ENCODE results near the gene GDF10.
A peak's percentile ranks its signal among the peaks of the same experiment; 100 is the strongest.

GDF10 gene

DNA sequence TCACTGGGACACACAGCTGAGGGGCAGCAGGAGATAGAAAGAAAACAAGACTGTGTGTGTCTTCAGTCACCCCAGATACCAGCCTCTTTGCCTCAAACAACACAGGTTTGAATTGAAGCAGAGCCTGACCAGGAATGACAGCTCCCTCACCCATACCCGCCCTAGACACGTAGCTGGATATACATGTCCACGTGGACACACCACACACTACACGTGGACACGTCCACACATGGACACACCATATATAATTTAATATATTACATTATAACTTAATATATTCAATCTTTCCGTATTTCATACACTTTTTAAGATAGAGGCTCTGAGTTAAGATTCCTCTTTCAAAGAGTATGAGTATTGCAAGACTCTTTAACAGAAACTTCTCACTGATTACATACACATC, 33.5 kb downstream of the GDF10 start:
- no peak for DNase-seq (ENCODE audit: low read depth, low spot score)

DNA sequence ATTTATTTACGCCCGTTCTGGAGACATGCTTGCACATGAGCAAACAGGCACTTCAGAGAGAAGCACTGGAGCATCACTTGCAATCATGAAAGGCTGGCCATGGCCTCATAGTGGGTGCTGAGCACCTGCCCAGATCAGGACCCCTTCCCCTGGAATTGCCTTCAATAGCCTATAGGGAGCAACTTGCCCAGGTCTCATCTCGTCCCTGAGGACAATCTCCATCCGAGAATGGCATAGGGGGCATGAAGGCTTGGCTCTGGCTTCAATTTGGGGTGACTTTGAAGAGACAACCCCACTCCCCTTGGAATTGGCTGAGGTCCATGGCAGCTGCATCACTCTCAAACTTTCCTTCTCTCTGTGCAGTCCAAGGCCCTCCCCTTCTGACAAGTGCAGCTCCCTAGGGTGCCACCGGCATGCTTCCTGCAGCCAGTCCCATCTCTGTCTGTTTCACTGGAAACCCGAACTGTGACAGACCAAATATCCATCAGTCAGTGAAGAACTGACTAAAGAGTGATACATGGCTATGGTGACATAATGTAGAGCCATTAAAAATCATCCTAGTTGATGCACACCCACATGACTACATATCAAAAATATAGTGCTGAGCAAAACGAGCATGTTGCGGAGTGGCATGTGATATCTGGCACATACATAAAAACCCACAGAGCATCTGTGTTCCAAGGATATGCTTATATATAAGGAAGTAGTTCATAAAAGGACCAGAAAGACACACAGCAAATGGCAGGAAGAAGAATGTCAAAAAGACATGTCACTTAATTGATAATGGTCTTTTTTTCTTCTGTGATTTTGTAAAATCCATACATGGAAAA, 34.7 kb downstream of the GDF10 start:
- DNase-seq (ENCODE audit: low read depth, low spot score): no peak

DNA sequence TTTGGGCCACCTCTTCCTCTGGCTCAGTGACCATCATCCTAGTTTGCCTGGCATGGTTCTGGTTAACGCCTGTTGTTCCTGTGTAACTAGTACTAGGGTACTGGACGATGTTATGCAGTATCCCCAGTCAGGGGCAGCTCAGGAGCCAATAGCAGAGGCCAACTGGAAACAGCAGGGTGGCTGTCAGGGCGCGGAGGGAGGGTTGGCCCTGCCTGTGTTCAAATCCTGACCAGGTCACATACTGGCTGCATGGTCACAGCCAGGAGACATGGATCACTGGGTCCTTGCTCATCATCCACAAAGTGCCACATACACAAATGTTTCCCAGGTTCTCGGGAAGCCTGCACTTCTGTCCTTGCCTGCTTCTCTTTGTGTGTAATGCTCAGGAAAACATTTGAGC, 35.9 kb downstream of the GDF10 start:
- no peak for DNase-seq (ENCODE audit: low read depth, low spot score)

DNA sequence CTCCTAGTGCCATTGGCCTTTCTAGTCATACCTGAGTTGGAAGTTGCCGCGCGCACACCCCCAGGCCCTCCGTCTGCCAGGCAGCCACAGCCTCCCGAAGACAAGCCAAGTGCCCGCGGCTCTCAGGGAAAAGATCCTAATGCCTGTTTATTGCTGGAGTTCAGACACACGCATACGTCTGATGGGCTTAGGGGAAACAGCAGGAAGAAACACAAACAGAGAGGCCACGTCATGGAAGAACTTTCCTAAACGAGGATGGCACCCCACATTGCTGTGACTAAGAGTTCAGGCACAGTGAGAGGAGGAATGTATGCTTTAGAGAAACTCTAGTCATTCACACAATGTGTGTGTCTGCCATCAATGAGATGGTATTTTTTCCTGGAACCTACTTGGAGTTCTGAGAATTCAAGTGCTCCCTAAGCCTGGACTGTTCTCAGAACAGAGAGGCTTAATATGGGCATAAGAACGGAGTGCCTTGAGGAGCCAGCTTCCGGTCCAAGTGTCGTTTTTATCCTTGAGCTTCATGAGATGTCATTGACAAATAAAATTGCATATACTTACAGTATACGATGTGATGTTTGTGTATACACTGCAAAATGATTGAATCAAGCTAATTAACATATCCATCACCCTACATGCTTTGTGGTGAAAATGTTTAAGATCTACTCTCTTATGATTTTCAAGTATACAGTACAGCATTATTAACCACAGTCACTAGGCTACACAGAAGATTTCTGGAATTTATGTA, 36.6 kb downstream of the GDF10 start:
- DNase-seq (ENCODE audit: low read depth, low spot score): peak; percentile 66

DNA sequence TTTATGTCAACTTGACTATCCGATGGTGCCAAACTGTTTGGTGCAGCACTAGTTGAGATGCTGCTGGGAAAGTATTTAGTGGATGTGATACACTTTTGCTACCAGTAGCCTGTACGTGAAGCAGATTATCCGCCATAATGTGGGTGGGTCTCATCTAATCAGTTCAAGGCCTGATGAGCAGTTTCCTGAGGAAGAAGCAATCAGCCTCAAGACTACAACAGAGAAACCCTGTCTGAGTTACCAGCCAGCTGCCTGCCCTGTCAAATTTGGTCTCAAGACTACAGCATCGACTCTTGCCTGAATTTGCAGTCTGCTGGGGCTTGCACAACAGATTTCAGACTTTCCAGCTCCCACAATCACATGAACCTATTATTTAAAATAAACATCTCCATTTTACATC, 37.3 kb downstream of the GDF10 start:
- DNase-seq (ENCODE audit: low read depth, low spot score): no peak

DNA sequence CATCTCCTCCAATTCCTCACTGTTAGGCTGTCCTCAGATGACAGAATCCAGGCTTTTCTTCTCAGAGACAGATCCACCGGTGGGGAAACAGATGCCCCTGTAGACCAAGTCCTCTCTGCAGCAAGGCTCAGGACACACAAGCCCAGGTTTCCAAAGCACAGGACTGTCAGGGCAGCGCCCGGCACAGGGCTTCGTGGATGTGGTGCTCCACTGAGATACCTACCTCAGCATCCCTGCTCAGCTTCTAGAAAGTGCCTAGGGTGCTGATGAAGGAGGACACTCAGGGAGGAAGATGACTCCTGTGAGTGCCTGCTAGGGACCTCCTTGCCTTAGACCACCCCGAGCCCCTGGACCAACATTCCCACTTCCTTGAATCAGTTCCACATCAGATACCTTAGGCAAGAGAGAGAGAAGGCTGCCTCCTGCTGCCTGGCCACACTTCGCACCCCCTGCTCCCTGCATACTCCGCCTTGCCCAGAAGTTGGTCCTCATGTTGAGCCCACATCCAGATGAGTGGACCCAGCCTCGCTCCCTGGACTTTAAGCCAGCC, 39.3 kb downstream of the GDF10 start:
- no peak for DNase-seq (ENCODE audit: low read depth, low spot score)

DNA sequence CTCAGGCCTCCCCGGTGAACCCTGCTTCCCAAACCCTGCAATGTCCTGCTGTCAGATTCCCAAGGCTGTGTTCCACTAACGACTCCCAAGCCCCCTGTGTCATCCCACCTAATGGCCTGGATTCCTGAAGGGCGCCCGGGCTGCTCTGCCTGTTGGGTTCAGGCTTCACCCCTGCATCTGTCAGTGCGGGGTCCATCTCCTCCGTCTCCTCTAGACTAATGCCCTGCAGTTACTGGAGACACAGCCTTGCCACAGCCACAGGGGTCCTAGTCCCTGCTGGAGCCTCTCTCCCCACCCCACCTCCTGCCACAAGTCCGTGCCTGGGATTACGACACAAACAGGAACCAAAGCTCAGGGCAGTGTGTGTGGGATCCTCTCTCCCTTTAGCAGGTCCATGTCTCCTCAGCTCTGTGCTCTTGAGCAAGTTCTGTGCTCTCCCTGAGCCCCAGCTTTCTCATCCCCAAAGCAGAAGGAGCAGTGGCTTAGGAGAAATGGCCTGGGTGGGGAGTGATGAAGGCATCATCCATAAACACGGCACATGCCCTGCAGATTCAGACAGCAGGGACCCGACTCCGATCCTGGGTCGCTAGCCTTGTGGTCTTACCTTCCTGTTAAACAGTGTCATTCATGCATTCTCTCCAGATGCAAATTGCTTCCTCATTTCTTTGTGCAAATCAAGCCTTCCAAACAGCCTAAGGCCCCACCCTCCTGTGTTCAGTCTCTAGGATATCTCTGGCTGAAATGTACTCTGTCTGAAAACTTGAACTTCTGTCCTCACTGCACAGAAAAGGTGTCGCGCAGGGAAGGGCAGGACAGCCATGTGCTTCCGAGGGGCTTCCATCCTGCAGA, 40.0 kb downstream of the GDF10 start:
- no peak for DNase-seq (ENCODE audit: low read depth, low spot score)

DNA sequence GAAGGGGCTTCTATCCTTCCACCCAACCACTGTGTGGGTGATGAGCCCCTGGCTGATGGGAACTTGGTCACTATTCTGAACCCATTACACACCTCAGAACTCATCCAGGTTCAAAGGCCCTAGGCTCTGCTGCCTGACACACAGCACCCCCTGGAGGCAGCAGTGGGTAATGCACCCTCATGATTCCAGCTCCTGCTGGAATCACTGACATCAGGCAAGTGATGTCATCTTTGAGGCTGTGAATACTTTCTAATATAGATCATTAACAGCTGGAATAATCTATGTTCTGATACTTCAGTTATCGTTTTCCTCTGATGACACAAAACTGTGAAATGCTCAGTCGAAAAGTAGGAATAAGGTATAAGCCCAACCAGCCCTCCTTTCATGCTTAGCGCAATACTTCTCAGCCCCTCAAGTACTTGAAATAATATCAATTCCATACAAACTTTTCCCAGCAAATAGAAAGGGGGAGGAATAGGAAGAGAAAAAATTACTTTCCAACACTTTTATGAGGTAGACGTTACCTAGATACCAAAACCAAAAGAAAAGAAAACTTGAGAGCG, 40.7 kb downstream of the GDF10 start:
- peak; percentile 17 for DNase-seq (ENCODE audit: low read depth, low spot score)

DNA sequence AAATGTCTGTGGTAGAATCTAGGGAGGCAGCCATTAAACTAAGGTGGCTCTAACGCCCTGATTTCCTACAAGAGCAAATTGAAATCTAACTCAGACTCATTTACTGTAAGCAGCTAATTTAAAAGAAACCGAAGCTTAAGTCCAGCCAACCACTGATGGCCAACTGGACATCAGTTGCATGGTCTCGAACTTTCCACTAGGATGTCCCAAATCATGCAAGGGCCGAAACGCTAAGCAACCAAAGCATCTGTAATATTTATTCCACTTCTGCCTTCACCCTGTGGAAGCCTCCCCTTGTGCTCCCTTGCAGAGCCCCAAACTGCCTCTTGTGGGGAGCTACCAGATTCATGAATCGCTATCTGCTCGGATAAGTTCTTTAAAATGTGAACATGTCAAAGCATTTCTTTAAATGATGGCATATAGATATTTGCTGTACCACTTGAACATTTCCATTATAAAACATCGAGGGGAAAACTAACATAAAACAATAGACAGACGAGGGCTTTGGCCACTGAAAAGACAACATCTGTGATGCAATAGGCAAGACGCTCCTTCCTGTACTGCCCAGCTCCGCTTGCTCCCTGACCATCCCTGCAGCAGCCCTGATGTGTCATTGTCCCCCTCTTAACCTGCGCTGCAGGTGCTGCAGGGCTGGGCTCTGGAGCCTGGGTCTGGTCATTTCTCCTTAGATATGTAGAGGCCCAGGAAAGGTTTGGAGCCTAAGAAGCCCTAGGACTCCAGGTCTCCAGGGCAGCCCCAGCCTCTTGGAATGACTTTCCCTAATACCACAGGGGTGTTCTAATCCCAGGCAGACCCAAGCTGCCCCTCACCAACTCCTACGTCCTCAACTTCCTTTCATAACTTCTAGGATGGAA, 45.2 kb downstream of the GDF10 start:
- no peak for DNase-seq (ENCODE audit: low read depth, low spot score)

DNA sequence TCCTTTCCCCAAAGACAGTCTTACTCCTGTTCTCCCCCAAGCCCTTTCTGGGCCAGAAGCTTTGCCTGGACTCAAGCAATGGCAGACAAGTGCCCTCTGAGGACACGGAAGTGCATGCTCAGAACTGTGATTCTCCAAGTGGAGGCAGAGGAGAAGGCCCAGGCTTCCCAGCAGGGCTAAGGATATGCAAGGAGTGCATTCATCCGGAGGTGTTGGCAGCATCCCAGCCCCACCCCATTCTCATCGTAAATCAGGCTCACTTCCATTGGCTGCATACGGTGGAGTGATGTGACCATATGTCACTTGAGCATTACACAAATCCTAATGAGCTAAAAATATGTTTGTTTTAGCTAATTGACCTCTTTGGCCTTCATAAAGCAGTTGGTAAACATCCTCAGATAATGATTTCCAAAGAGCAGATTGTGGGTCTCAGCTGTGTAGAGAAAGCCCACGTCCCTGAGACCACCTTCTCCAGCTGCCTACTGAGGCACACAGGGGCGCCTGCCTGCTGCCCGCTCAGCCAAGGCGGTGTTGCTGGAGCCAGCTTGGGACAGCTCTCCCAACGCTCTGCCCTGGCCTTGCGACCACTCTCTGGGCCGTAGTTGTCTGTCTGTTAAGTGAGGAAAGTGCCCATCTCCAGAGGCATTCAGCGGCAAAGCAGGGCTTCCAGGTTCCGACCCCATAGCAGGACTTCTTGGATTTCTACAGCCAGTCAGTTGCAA, 46.7 kb downstream of the GDF10 start:
- no peak for DNase-seq (ENCODE audit: low read depth, low spot score)

DNA sequence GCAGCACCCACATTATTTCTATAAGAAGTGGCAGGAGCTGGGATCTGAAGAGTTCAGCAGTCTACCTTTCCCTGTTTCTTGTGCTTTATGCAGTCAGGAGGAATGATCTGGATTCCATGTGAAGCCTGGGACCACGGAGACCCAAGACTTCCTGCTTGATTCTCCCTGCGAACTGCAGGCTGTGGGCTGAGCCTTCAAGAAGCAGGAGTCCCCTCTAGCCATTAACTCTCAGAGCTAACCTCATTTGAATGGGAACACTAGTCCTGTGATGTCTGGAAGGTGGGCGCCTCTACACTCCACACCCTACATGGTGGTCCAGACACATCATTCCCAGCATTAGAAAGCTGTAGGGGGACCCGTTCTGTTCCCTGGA, 47.3 kb downstream of the GDF10 start:
- no peak for DNase-seq (ENCODE audit: low read depth, low spot score)

DNA sequence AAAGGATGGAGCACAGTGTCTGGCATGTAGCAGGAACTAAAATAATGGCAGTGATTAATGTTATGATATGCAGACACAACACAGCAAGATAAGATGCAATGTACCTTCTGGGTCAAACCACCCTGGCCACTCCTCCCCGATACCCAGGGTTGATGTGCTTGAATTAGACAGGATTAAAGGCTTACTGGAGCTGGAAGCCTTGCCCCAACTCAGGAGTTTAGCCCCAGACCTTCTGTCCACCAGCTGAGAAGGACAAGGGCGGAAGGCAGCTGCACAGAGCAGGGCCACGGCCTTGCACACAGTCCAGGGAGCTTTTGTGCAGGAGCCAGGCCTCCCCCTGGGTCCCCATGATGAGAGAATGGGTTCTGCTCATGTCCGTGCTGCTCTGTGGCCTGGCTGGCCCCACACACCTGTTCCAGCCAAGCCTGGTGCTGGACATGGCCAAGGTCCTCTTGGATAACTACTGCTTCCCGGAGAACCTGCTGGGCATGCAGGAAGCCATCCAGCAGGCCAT, 48.2 kb downstream of the GDF10 start, which contains the start of gene RBP3:
TSS of gene RBP3 (plus strand) at position 226 of the 514 bp plus-strand sequence. CDS start at position 348, 122 bp downstream.
- no peak for DNase-seq (ENCODE audit: low read depth, low spot score)

DNA sequence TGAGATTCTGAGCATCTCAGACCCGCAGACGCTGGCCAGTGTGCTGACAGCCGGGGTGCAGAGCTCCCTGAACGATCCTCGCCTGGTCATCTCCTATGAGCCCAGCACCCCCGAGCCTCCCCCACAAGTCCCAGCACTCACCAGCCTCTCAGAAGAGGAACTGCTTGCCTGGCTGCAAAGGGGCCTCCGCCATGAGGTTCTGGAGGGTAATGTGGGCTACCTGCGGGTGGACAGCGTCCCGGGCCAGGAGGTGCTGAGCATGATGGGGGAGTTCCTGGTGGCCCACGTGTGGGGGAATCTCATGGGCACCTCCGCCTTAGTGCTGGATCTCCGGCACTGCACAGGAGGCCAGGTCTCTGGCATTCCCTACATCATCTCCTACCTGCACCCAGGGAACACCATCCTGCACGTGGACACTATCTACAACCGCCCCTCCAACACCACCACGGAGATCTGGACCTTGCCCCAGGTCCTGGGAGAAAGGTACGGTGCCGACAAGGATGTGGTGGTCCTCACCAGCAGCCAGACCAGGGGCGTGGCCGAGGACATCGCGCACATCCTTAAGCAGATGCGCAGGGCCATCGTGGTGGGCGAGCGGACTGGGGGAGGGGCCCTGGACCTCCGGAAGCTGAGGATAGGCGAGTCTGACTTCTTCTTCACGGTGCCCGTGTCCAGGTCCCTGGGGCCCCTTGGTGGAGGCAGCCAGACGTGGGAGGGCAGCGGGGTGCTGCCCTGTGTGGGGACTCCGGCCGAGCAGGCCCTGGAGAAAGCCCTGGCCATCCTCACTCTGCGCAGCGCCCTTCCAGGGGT, 48.9 kb downstream of the GDF10 start:
- no peak for DNase-seq (ENCODE audit: low read depth, low spot score)

DNA sequence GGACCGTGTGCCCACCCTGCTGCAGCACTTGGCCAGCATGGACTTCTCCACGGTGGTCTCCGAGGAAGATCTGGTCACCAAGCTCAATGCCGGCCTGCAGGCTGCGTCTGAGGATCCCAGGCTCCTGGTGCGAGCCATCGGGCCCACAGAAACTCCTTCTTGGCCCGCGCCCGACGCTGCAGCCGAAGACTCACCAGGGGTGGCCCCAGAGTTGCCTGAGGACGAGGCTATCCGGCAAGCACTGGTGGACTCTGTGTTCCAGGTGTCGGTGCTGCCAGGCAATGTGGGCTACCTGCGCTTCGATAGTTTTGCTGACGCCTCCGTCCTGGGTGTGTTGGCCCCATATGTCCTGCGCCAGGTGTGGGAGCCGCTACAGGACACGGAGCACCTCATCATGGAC, 49.5 kb downstream of the GDF10 start:
- DNase-seq (ENCODE audit: low read depth, low spot score): no peak

DNA sequence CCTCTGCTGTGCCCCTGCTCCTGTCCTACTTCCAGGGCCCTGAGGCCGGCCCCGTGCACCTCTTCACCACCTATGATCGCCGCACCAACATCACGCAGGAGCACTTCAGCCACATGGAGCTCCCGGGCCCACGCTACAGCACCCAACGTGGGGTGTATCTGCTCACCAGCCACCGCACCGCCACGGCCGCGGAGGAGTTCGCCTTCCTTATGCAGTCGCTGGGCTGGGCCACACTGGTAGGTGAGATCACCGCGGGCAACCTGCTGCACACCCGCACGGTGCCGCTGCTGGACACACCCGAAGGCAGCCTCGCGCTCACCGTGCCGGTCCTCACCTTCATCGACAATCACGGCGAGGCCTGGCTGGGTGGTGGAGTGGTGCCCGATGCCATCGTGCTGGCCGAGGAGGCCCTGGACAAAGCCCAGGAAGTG, 50.0 kb downstream of the GDF10 start:
- no peak for DNase-seq (ENCODE audit: low read depth, low spot score)

DNA sequence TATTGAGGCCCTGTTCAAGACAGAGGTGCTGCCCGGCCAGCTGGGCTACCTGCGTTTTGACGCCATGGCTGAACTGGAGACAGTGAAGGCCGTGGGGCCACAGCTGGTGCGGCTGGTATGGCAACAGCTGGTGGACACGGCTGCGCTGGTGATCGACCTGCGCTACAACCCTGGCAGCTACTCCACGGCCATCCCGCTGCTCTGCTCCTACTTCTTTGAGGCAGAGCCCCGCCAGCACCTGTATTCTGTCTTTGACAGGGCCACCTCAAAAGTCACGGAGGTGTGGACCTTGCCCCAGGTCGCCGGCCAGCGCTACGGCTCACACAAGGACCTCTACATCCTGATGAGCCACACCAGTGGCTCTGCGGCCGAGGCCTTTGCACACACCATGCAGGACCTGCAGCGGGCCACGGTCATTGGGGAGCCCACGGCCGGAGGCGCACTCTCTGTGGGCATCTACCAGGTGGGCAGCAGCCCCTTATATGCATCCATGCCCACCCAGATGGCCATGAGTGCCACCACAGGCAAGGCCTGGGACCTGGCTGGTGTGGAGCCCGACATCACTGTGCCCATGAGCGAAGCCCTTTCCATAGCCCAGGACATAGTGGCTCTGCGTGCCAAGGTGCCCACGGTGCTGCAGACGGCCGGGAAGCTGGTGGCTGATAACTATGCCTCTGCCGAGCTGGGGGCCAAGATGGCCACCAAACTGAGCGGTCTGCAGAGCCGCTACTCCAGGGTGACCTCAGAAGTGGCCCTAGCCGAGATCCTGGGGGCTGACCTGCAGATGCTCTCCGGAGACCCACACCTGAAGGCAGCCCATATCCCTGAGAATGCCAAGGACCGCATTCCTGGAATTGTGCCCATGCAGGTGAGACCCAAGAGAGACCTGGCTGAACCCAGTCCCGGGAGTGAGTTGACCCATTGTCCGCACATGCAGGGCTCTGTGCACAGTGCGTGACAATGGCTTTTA, 51.0 kb downstream of the GDF10 start:
- DNase-seq (ENCODE audit: low read depth, low spot score): no peak
